ENCODE results near the gene SULT4A1.

GRCh38 chr22:43861529-43861928 lies 784 bp downstream of the SULT4A1 start:
- TF ChIP-seq POLR2AphosphoS5 (IDR thresholded peaks at IDR 0.05) = no peak
- TF ChIP-seq, protein P1, sequence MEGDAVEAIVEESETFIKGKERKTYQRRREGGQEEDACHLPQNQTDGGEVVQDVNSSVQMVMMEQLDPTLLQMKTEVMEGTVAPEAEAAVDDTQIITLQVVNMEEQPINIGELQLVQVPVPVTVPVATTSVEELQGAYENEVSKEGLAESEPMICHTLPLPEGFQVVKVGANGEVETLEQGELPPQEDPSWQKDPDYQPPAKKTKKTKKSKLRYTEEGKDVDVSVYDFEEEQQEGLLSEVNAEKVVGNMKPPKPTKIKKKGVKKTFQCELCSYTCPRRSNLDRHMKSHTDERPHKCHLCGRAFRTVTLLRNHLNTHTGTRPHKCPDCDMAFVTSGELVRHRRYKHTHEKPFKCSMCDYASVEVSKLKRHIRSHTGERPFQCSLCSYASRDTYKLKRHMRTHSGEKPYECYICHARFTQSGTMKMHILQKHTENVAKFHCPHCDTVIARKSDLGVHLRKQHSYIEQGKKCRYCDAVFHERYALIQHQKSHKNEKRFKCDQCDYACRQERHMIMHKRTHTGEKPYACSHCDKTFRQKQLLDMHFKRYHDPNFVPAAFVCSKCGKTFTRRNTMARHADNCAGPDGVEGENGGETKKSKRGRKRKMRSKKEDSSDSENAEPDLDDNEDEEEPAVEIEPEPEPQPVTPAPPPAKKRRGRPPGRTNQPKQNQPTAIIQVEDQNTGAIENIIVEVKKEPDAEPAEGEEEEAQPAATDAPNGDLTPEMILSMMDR (IDR thresholded peaks at IDR 0.05 in 8 of 11, conservative IDR thresholded peaks at IDR 0.05 in 3 of 11) = no peak

Measured in spleen (tissue), 7 donors.